Upper lobe of left lung (tissue), 6 donors: Measurements from ENCODE around the gene ADK. TPM values are rescaled to one million over a fixed set of nuclear protein-coding genes. Genes with fewer than 3 reads are reported as not detected.

Experiments
- ATAC-seq, 2 donors: fragments of 200-7000 bp; cut with Tn5 transposase; one replicate each; pipeline ENCODE4 v1.9.1; 2022; ENCODE audit warnings: mild to moderate bottlenecking in 2 of 2, moderate library complexity in 2 of 2; ENCODE audit not compliant: low FRiP score in 2 of 2
- DNase-seq, 2 donors: peaks; one replicate each; pipeline ENCODE4 v3.0.0-alpha.2; 2019 to 2020
- H3K27ac ChIP-seq, 4 donors: fragments of 200-600 bp; sonication (generic); one replicate each; pipeline ENCODE4 v1.5.1; 2016 to 2019
- H3K27me3 ChIP-seq, 4 donors: fragments of 200-600 bp; sonication (generic); one replicate each; pipeline ENCODE4 v1.5.1; 2017 to 2019
- H3K36me3 ChIP-seq, 4 donors: fragments of 200-600 bp; sonication (generic); one replicate each; pipeline ENCODE4 v1.5.1; 2016 to 2019
- H3K4me1 ChIP-seq, 4 donors: fragments of 200-600 bp; sonication (generic); one replicate each; pipeline ENCODE4 v1.5.1; 2018 to 2019
- H3K4me3 ChIP-seq, 4 donors: fragments of 200-600 bp; sonication (generic); one replicate each; pipeline ENCODE4 v1.5.1; 2017 to 2019; ENCODE audit warnings: mild to moderate bottlenecking in 2 of 4, moderate library complexity in 1 of 4
- H3K9me3 ChIP-seq, 4 donors: fragments of 200-600 bp; sonication (generic); one replicate each; pipeline ENCODE4 v1.5.1; 2018 to 2019
- CTCF ChIP-seq, 6 experiments: fragments of 450-650 bp in 4 of 6; fragments of 200-600 bp in 2 of 6; sonication (generic) in 2 of 6; IDR thresholded peaks; one replicate each; pipeline ENCODE4 v1.5.1; 2016 to 2019; ENCODE audit warnings: antibody characterized with exemption in 6 of 6
- EP300 ChIP-seq, 4 donors: sonication (generic); formaldehyde crosslinking; IDR thresholded peaks; one replicate each; pipeline ENCODE4 v1.5.1; 2017; ENCODE audit warnings: antibody characterized with exemption in 4 of 4, control low read depth in 2 of 4
- POLR2A ChIP-seq, 4 donors: fragments of 450-650 bp; IDR thresholded peaks; one replicate each; pipeline ENCODE4 v1.5.1; 2016 to 2017; ENCODE audit warnings: antibody characterized with exemption in 4 of 4, mild to moderate bottlenecking in 2 of 4
- POLR2AphosphoS5 ChIP-seq, 2 donors: sonication (generic); formaldehyde crosslinking; IDR thresholded peaks; one replicate each; pipeline ENCODE4 v1.5.1; 2017; ENCODE audit warnings: antibody characterized with exemption in 2 of 2
- WGBS, 2 donors: methylation state at CpG; one replicate each; pipeline ENCODE4 v1.1.5; 2017 to 2018; 5-methylcytosine and 5-hydroxymethylcytosine counted together
- total RNA-seq, 6 donors: library from RNA; depleted of rRNA in 4 of 6; stranded (reverse); fragments of >200 nt in 4 of 6; gene quantifications; one replicate each; pipeline versions ENCODE4 v1.1.0 to v1.2.1, GENCODE V29; 2016 to 2021
- donor health status: DM: no; HTN: no; CAD: no; lungs with moderate emphysema.
- donor health status: DM: no; HTN: yes; CAD: no; lungs with severe emphysema.

Gene ADK
- total RNA-seq, 6 donors from 2014 or later: 27.9 to 123 (median 48.1) TPM

- no peaks in the 10 kb centered on the region for H3K36me3 ChIP-seq
- DNase-seq (no peak), ATAC-seq (no peak)
- H3K27me3 ChIP-seq: no peaks in the 10 kb centered on the region
- TF ChIP-seq CTCF (IDR thresholded peaks at IDR 0.05) (no peak), POLR2AphosphoS5 (IDR thresholded peaks at IDR 0.05) (no peak), EP300 (IDR thresholded peaks at IDR 0.05) (no peak), POLR2A (IDR thresholded peaks at IDR 0.05) (no peak)
- H3K9me3 ChIP-seq: peaks cover 9 to 13% (median 12%) of the 10 kb centered on the region in 4 donors
- no peak overlapping the region for H3K4me3 ChIP-seq
- 96% methylated on average over 1 of the region's 1 CpG for WGBS, 2 donors
- H3K4me1 ChIP-seq: peaks cover 0 to 10% (median 0%) of the 10 kb centered on the region in 4 donors
- H3K27ac ChIP-seq: no peak overlapping the region
These were observed 356.9 kb downstream of the ADK start for GRCh38 chr10:74507951-74508350.

GRCh38 chr10:74510594-74510993 lies 359.6 kb downstream of the ADK start:
- H3K9me3 ChIP-seq: peaks cover 17 to 32% (median 22%) of the 10 kb centered on the region in 4 donors

GRCh38 chr10:74511051-74511450 lies 360.0 kb downstream of the ADK start:
- no peak for TF ChIP-seq POLR2AphosphoS5 (IDR thresholded peaks at IDR 0.05)
- no peak for TF ChIP-seq POLR2A (IDR thresholded peaks at IDR 0.05)
- TF ChIP-seq CTCF (IDR thresholded peaks at IDR 0.05): no peak
- TF ChIP-seq EP300 (IDR thresholded peaks at IDR 0.05): no peak
- H3K4me1 ChIP-seq: no peaks in the 10 kb centered on the region
- H3K27me3 ChIP-seq: no peaks in the 10 kb centered on the region
- peaks cover 17 to 32% (median 22%) of the 10 kb centered on the region in 4 donors for H3K9me3 ChIP-seq
- H3K4me3 ChIP-seq: no peak overlapping the region
- H3K36me3 ChIP-seq: no peaks in the 10 kb centered on the region
- H3K27ac ChIP-seq: no peak overlapping the region
- DNase-seq: no peak
- ATAC-seq: no peak

More at GRCh38 chr10:74510594-74510993, 359.6 kb downstream of the ADK start:
- 92 to 100% methylated on average over 3 of the region's 3 CpGs for WGBS, 2 donors
- H3K27me3 ChIP-seq: no peaks in the 10 kb centered on the region
- H3K36me3 ChIP-seq: no peaks in the 10 kb centered on the region
- H3K4me3 ChIP-seq: no peak overlapping the region
- DNase-seq (no peak), ATAC-seq (no peak)
- H3K27ac ChIP-seq: no peak overlapping the region
- no peak for TF ChIP-seq EP300 (IDR thresholded peaks at IDR 0.05)
- TF ChIP-seq POLR2A (IDR thresholded peaks at IDR 0.05): no peak
- TF ChIP-seq POLR2AphosphoS5 (IDR thresholded peaks at IDR 0.05): no peak
- no peak for TF ChIP-seq CTCF (IDR thresholded peaks at IDR 0.05)
- H3K4me1 ChIP-seq: no peaks in the 10 kb centered on the region

- no peak overlapping the region for H3K4me3 ChIP-seq
- DNase-seq (no peak), ATAC-seq (no peak)
- no peaks in the 10 kb centered on the region for H3K27me3 ChIP-seq
- peaks cover 17 to 32% (median 22%) of the 10 kb centered on the region in 4 donors for H3K9me3 ChIP-seq
- TF ChIP-seq EP300 (IDR thresholded peaks at IDR 0.05) (no peak), CTCF (IDR thresholded peaks at IDR 0.05) (no peak), POLR2AphosphoS5 (IDR thresholded peaks at IDR 0.05) (no peak), POLR2A (IDR thresholded peaks at IDR 0.05) (no peak)
- no peak overlapping the region for H3K27ac ChIP-seq
- 97 to 100% methylated on average over 1 of the region's 1 CpG for WGBS, 2 donors
- no peaks in the 10 kb centered on the region for H3K4me1 ChIP-seq
- H3K36me3 ChIP-seq: no peaks in the 10 kb centered on the region
These were observed 363.3 kb downstream of the ADK start for GRCh38 chr10:74514322-74514721.

GRCh38 chr10:74518061-74518460 lies 367.0 kb downstream of the ADK start:
- no peaks in the 10 kb centered on the region for H3K36me3 ChIP-seq
- no peak overlapping the region for H3K4me3 ChIP-seq
- ATAC-seq (no peak), DNase-seq (no peak)
- no peak for TF ChIP-seq EP300 (IDR thresholded peaks at IDR 0.05)
- no peak for TF ChIP-seq CTCF (IDR thresholded peaks at IDR 0.05)
- TF ChIP-seq POLR2A (IDR thresholded peaks at IDR 0.05): no peak
- TF ChIP-seq POLR2AphosphoS5 (IDR thresholded peaks at IDR 0.05): no peak
- H3K9me3 ChIP-seq: peaks cover 8 to 19% (median 9%) of the 10 kb centered on the region in 4 donors
- WGBS, 2 donors: 83 to 86% methylated on average over 1 of the region's 1 CpG
- H3K27ac ChIP-seq: no peak overlapping the region
- no peaks in the 10 kb centered on the region for H3K4me1 ChIP-seq
- H3K27me3 ChIP-seq: no peaks in the 10 kb centered on the region
